Astrocyte of the cerebellum (primary cell): ENCODE measurements around the gene PLA2G4D.

Source experiments
- DNase-seq: peaks from one replicate; pipeline ENCODE4 v3.0.0-alpha.2; 2011; ENCODE audit warnings: low read depth
- H3K4me3 ChIP-seq: 2 replicates; pipeline ENCODE4 v1.5.1; 2011; ENCODE audit warnings: mild to moderate bottlenecking, low read depth, low read length, moderate library complexity
- CTCF ChIP-seq: IDR thresholded peaks from 2 replicates; pipeline ENCODE4 v1.5.1; 2012; ENCODE audit warnings: low read length, low read depth, moderate library complexity, mild to moderate bottlenecking; ENCODE audit errors: missing control alignments
- in situ Hi-C: cut with HindIII; loops from 2 replicates; pipeline ENCODE4 v1.10.0; 2017; ENCODE audit warnings: low sequenced_read_pairs

PLA2G4D gene

GRCh38 chr15:42050484-42051255 is 43.7 kb downstream of the PLA2G4D start:
- TF ChIP-seq CTCF, result no peak
- no peak overlapping the region for H3K4me3 ChIP-seq
- no peak for DNase-seq
- in situ Hi-C loops, result no loop called here

GRCh38 chr15:42048821-42049200 is 45.6 kb downstream of the PLA2G4D start:
- TF ChIP-seq CTCF, result no peak
- H3K4me3 ChIP-seq, result no peak overlapping the region
- in situ Hi-C loops, result no loop called here
- DNase-seq, result no peak

- no peak for TF ChIP-seq CTCF
- no peak overlapping the region for H3K4me3 ChIP-seq
- in situ Hi-C loops, result no loop called here
- DNase-seq, result no peak
Measured at GRCh38 chr15:42048080-42048820, 46.1 kb downstream of the PLA2G4D start.

GRCh38 chr15:42046597-42046996 is 47.8 kb downstream of the PLA2G4D start:
- TF ChIP-seq CTCF, result no peak
- in situ Hi-C loops, result no loop called here
- H3K4me3 ChIP-seq, result no peak overlapping the region
- no peak for DNase-seq

- in situ Hi-C loops, result no loop called here
- H3K4me3 ChIP-seq, result no peak overlapping the region
- no peak for DNase-seq
- no peak for TF ChIP-seq CTCF
Measured at GRCh38 chr15:42045211-42045615, 49.1 kb downstream of the PLA2G4D start.

GRCh38 chr15:42042602-42043400 is 51.6 kb downstream of the PLA2G4D start:
- in situ Hi-C loops, result no loop called here
- TF ChIP-seq CTCF, result no peak
- no peak overlapping the region for H3K4me3 ChIP-seq
- no peak for DNase-seq
